K562 (cell line): ENCODE results near the gene RARG. TPM values are rescaled to one million over a fixed set of nuclear protein-coding genes. Genes with fewer than 3 reads are reported as not detected.

Experiments
- ATAC-seq: fragments of 200-7000 bp; cut with Tn5 transposase; 3 replicates; pipeline ENCODE4 v1.9.1; 2020; ENCODE audit warnings: moderate library complexity
- BruUV-seq: library from RNA; stranded (reverse); fragments of 400-500 nt; replicated peaks from 2 replicates; lab custom pipeline; 2021; lab: Mats Ljungman, UMichigan
- CTCF ChIA-PET: fragments of 300-600 bp; formaldehyde crosslinking; extraction: SDS; loops from one replicate; lab custom pipeline; 2021; ENCODE audit warnings: low intra/inter-chr PET ratio; lab: Yijun Ruan, JAX
- POLR2A ChIA-PET: fragments of 300-600, 350-650 bp; sonication (Branson Sonifier 250); formaldehyde crosslinking; extraction: SDS; loops from one replicate; lab custom pipeline; 2021; ENCODE audit warnings: antibody characterized with exemption, inconsistent platforms; lab: Yijun Ruan, JAX
- DNase-seq, 4 experiments: peaks; one replicate each; pipeline versions ENCODE4 v3.0.0 to v3.0.0-alpha.2; 2011 to 2018; ENCODE audit warnings: low spot score in 3 of 4, mixed read lengths in 3 of 4; ENCODE audit errors: extremely low read depth in 1 of 4
- FAIRE-seq: peaks from 2 replicates; lab custom pipeline; 2011; peaks lifted over from hg19 to GRCh38; lab: Jason Lieb, UNC
- H2AFZ ChIP-seq: 2 replicates; pipeline ENCODE4 v1.6.0; 2011; ENCODE audit warnings: low read depth, low read length, control low read depth, inconsistent platforms
- H3K27ac ChIP-seq: fragments of 200-600 bp; 3 replicates; pipeline ENCODE4 v1.8.0; 2011; ENCODE audit warnings: low read depth, mild to moderate bottlenecking, control low read depth, inconsistent platforms, low read length, moderate library complexity, mixed read lengths; ENCODE audit errors: extremely low read depth
- H3K27me3 ChIP-seq, 2 experiments: fragments of 300-600 bp in 1 of 2; 2 replicates in 1 of 2; 3 replicates in 1 of 2; pipeline versions ENCODE4 v1.6.0 to v1.8.0; 2011; ENCODE audit warnings: inconsistent platforms in 2 of 2, low read length in 2 of 2, mild to moderate bottlenecking in 1 of 2, mixed read lengths in 1 of 2, moderate library complexity in 1 of 2; ENCODE audit not compliant: control insufficient read depth in 2 of 2, insufficient read depth in 2 of 2
- H3K36me3 ChIP-seq: fragments of 300-600 bp; 3 replicates; pipeline ENCODE4 v1.8.0; 2011; ENCODE audit warnings: mild to moderate bottlenecking, low read length, inconsistent platforms; ENCODE audit not compliant: control insufficient read depth, insufficient read depth
- H3K4me1 ChIP-seq, 2 experiments: fragments of 200-600 bp in 1 of 2; replicated peaks in 1 of 2; 2 replicates in 1 of 2; 3 replicates in 1 of 2; pipeline versions ENCODE4 v1.5.1 to v1.8.0; 2011; ENCODE audit warnings: inconsistent platforms in 2 of 2, low read length in 2 of 2, mild to moderate bottlenecking in 1 of 2, mixed read lengths in 1 of 2, moderate library complexity in 1 of 2; ENCODE audit not compliant: control insufficient read depth in 2 of 2, insufficient read depth in 2 of 2
- H3K4me2 ChIP-seq: 2 replicates; pipeline ENCODE4 v1.6.1; 2011; ENCODE audit warnings: low read length, control low read depth, inconsistent platforms, mixed read lengths; ENCODE audit not compliant: insufficient read depth
- H3K4me3 ChIP-seq: fragments of 200-600 bp; sonication (generic), shearing (Covaris generic); 2 replicates; pipeline ENCODE4 v1.5.1; 2016; ENCODE audit warnings: control low read depth, inconsistent platforms
- H3K79me2 ChIP-seq: fragments of 200-600 bp; 3 replicates; pipeline ENCODE4 v1.8.0; 2011; ENCODE audit warnings: low read length, inconsistent platforms; ENCODE audit not compliant: control insufficient read depth, insufficient read depth
- H3K9ac ChIP-seq, 2 experiments: 2 replicates each; pipeline versions ENCODE4 v1.6.0 to v1.6.1; 2011; ENCODE audit warnings: low read depth in 2 of 2, low read length in 2 of 2, control low read depth in 1 of 2, inconsistent platforms in 1 of 2, mild to moderate bottlenecking in 1 of 2, mixed read lengths in 1 of 2; ENCODE audit not compliant: insufficient read depth in 1 of 2
- H3K9me1 ChIP-seq: one replicate; pipeline ENCODE4 v1.6.0; 2011; ENCODE audit warnings: inconsistent platforms, mild to moderate bottlenecking, low read length, moderate library complexity; ENCODE audit not compliant: control insufficient read depth, insufficient read depth
- H3K9me3 ChIP-seq: replicated peaks from 2 replicates; pipeline ENCODE4 v1.5.1; 2011; ENCODE audit warnings: low read depth, low read length, inconsistent platforms; ENCODE audit not compliant: control insufficient read depth, insufficient read depth
- H4K20me1 ChIP-seq: replicated peaks from 2 replicates; pipeline ENCODE4 v1.6.1; 2011; ENCODE audit warnings: low read length, inconsistent platforms, mixed read lengths; ENCODE audit not compliant: control insufficient read depth, insufficient read depth
- ADNP ChIP-seq: fragments of 200-800 bp; sonication (Bioruptor generic); IDR thresholded peaks from 2 replicates; pipeline ENCODE4 v1.6.1; 2016; ENCODE audit warnings: missing genetic modification characterization, missing compliant biosample characterization
- CBX3 ChIP-seq, 2 experiments: IDR thresholded peaks; 1 replicate in 1 of 2; 2 replicates in 1 of 2; pipeline ENCODE4 v1.6.1; 2012; ENCODE audit warnings: inconsistent platforms in 2 of 2, low read length in 2 of 2, borderline replicate concordance in 1 of 2, control low read depth in 1 of 2
- CCNT2 ChIP-seq: IDR thresholded peaks from 2 replicates; pipeline ENCODE4 v1.6.1; 2011; ENCODE audit warnings: borderline replicate concordance, low read depth, mild to moderate bottlenecking, moderate library complexity, mixed read lengths, low read length; ENCODE audit not compliant: insufficient read length; ENCODE audit errors: extremely low read depth
- KLF13 ChIP-seq: fragments of 450-650 bp; IDR thresholded peaks from 2 replicates; pipeline ENCODE4 v1.6.1; 2016; ENCODE audit warnings: missing genetic modification characterization, low read depth, mild to moderate bottlenecking, missing compliant biosample characterization, moderate library complexity, borderline replicate concordance
- NFIC ChIP-seq: fragments of 450-650 bp; IDR thresholded peaks from 2 replicates; pipeline ENCODE4 v1.6.1; 2017; ENCODE audit warnings: mild to moderate bottlenecking, inconsistent platforms
- whole genome bisulfite sequencing: fragments of 100-300 bp; shearing (Covaris generic); methylation state at CpG from one replicate; pipeline ENCODE4 v1.1.6; 2016; ENCODE audit warnings: low coverage, mixed read lengths; ENCODE audit not compliant: insufficient coverage; ENCODE audit errors: missing lambda C conversion rate; 5-methylcytosine and 5-hydroxymethylcytosine counted together
- in situ Hi-C: fragments of 300-500 bp; cut with MboI; formaldehyde crosslinking; loops from 4 replicates; pipeline ENCODE4 v1.15.0; 2018; ENCODE audit warnings: inconsistent platforms, mixed read lengths
- intact Hi-C: fragments of 100-400 bp; cut with micrococcal nuclease; formaldehyde crosslinking; loops from 2 replicates; pipeline ENCODE4 v1.14.2; 2022
- polyA plus RNA-seq, 8 experiments: library from polyadenylated mRNA; depleted of rRNA in 4 of 8; stranded (reverse) in 5 of 8; unstranded in 3 of 8; fragments of >200 nt; fragmentation: Nextera tagmentation in 2 of 8; fragmentation: Illumina TruSeq in 1 of 8; extraction: Ambion mirVana in 2 of 8; extraction: Trizol in 1 of 8; gene quantifications; 2 replicates each; pipeline versions ENCODE4 v1.2.1 to v1.2.3, GENCODE V29; 2011 to 2014; ENCODE audit warnings: inconsistent platforms in 1 of 8, missing spikeins in 1 of 8
- total RNA-seq, 7 experiments: library from RNA; depleted of rRNA in 6 of 7; stranded (reverse); fragments of >200 nt in 6 of 7; fragmentation: Illumina TruSeq in 2 of 7; extraction: Trizol in 2 of 7; gene quantifications; 2 replicates each; pipeline versions ENCODE4 v1.2.1 to v1.2.3, GENCODE V29; 2011 to 2021; ENCODE audit warnings: low replicate concordance in 1 of 7
- TF ChIP-seq, protein P1 (sequence below): fragments of 450-650 bp; IDR thresholded peaks from 2 replicates; pipeline ENCODE4 v1.6.1; 2017; ENCODE audit warnings: mild to moderate bottlenecking, moderate library complexity
- TF ChIP-seq, protein P2 (sequence below): fragments of 450-650 bp; formaldehyde crosslinking; IDR thresholded peaks from 2 replicates; pipeline ENCODE4 v1.4.0; 2020; ENCODE audit warnings: mild to moderate bottlenecking, moderate library complexity

RARG gene
- total and polyA plus RNA-seq, 9 of the 15 experiments (the other 6 are each of a cell fraction or from before 2014, with no cell fraction given) = 0.18 to 7.6 (median 3.8) TPM

DNA sequence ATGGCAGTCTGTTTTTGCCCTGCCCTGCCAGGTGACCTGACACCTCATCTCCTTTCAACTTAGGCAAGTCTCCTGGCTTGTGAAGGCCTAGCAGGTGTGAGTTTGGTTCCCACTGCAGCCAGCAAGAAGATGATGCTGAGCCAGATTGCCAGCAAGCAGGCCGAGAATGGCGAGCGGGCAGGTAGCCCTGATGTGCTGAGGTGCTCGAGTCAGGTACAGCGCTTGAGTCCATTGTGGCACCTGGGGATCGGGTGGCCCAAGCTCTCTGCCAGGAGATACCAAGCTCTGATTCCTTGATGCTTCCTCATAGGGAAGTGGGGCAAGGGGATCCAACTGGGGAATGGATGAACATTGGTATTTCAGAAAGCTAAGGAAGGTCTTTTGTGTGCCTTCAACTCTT, 47.2 kb downstream of the RARG start:
- FAIRE-seq (no peak), ATAC-seq (no peak), DNase-seq (peak in 1 of 4 experiments; percentile 1)
- no TSS peak for BruUV-seq
- no peak overlapping the region for H2AFZ ChIP-seq
- no peaks in the 10 kb centered on the region; the same call in 1 of the 2 replicates for H4K20me1 ChIP-seq
- no peaks in the 10 kb centered on the region for H3K27me3 ChIP-seq
- ChIA-PET POLR2A (interaction anchor here (0.7 to 0.8 kb wide), 2 partner anchors 116 to 162 kb away, joined by 4 read pairs; no protein-coding TSS in a partner anchor), CTCF (no interaction called here)
- peaks cover 30% of the 10 kb centered on the region for H3K79me2 ChIP-seq
- TF ChIP-seq CBX3 (IDR thresholded peaks at IDR 0.05; ENCODE audit: borderline replicate concordance in 1 of 2, low read length in 2 of 2) (no peak), KLF13 (no peak)
- H3K9me3 ChIP-seq = peaks cover 5% of the 10 kb centered on the region
- no peak overlapping the region for H3K4me2 ChIP-seq
- no peak overlapping the region for H3K4me3 ChIP-seq
- H3K4me1 ChIP-seq = peaks cover 16 to 19% of the 10 kb centered on the region in 2 experiments; a peak in 4 of 5 replicates
- in situ Hi-C loops (loop anchor here (10.0 kb wide), 1 partner anchor 760 kb away; no protein-coding TSS in a partner anchor), intact Hi-C loops (no loop called here)
- WGBS = 95% methylated on average over 6 of the region's 6 CpGs
- H3K27ac ChIP-seq = no peak overlapping the region
- peaks cover 71% of the 10 kb centered on the region for H3K36me3 ChIP-seq
- no peaks in the 10 kb centered on the region for H3K9me1 ChIP-seq
- peak overlapping the region in 1 of 2 experiments; percentile 15; a peak in 1 of 4 replicates for H3K9ac ChIP-seq

DNA sequence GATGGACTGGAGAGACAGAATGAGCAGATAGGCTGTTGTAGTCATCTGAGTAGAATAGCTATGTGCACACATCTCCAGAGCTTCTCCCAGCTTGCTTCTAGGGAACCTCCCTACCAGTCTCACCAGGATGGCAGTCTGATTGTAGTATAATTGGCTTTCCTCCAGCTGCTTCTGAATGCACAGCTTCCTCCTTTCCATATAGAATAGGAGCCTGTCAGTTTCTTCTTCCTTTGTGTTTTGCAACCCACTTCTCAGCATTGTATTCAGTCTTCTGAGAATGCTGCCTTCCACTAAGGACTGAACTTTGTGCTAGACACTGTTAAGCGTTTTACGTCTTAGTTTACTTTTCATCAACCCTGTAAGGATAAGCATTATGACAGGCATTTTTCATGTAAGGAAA, 49.1 kb downstream of the RARG start:
- Histone ChIP-seq H3K27ac (no peak overlapping the region), H3K4me3 (no peak overlapping the region), H3K36me3 (peaks cover 62% of the 10 kb centered on the region), H3K9ac (0 out of 4 replicates have a peak overlapping the region, but pooled peaks of 1 of the 2 experiments have one; percentile 45), H3K9me3 (peaks cover 5% of the 10 kb centered on the region), H4K20me1 (no peaks in the 10 kb centered on the region), H3K4me1 (peaks cover 16 to 26% of the 10 kb centered on the region in 2 experiments; a peak in 4 of 5 replicates), H3K9me1 (no peaks in the 10 kb centered on the region), H2AFZ (no peak overlapping the region), H3K27me3 (no peaks in the 10 kb centered on the region), H3K79me2 (peaks cover 34% of the 10 kb centered on the region), H3K4me2 (peak overlapping the region; percentile 47; the same call in 1 of the 2 replicates)
- DNase-seq (peak in 1 of 4 experiments; percentile 5), FAIRE-seq (no peak), ATAC-seq (no peak)
- BruUV-seq = no TSS peak
- ChIA-PET CTCF (no interaction called here), POLR2A (interaction anchor here (0.7 kb wide), 1 partner anchor 15 kb away, joined by 3 read pairs; no protein-coding TSS in a partner anchor)
- TF ChIP-seq, protein P1, sequence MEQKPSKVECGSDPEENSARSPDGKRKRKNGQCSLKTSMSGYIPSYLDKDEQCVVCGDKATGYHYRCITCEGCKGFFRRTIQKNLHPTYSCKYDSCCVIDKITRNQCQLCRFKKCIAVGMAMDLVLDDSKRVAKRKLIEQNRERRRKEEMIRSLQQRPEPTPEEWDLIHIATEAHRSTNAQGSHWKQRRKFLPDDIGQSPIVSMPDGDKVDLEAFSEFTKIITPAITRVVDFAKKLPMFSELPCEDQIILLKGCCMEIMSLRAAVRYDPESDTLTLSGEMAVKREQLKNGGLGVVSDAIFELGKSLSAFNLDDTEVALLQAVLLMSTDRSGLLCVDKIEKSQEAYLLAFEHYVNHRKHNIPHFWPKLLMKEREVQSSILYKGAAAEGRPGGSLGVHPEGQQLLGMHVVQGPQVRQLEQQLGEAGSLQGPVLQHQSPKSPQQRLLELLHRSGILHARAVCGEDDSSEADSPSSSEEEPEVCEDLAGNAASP = no peak
- TF ChIP-seq ADNP (tag) = no peak
- TF ChIP-seq, protein P2, sequence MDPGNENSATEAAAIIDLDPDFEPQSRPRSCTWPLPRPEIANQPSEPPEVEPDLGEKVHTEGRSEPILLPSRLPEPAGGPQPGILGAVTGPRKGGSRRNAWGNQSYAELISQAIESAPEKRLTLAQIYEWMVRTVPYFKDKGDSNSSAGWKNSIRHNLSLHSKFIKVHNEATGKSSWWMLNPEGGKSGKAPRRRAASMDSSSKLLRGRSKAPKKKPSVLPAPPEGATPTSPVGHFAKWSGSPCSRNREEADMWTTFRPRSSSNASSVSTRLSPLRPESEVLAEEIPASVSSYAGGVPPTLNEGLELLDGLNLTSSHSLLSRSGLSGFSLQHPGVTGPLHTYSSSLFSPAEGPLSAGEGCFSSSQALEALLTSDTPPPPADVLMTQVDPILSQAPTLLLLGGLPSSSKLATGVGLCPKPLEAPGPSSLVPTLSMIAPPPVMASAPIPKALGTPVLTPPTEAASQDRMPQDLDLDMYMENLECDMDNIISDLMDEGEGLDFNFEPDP (CRISPR knock-in tag) = no peak
- TF ChIP-seq NFIC = peak; percentile 41; the same call in 1 of the 2 replicates
- TF ChIP-seq CCNT2 = no peak
- WGBS = 74% methylated on average over 2 of the region's 2 CpGs
- intact Hi-C loops = no loop called here
- in situ Hi-C loops = loop anchor here (10.0 kb wide), 1 partner anchor 758 kb away; no protein-coding TSS in a partner anchor
